GM19240 (cell line): Measurements from ENCODE around the gene PROB1.

Source experiments
- DNase-seq: peaks from one replicate; pipeline ENCODE4 v3.0.0; 2011; ENCODE audit warnings: low spot score; ENCODE audit not compliant: insufficient read length

PROB1 gene

GRCh38 chr5:139343476-139343875 lies 51.4 kb downstream of the PROB1 start:
- DNase-seq = no peak

DNA sequence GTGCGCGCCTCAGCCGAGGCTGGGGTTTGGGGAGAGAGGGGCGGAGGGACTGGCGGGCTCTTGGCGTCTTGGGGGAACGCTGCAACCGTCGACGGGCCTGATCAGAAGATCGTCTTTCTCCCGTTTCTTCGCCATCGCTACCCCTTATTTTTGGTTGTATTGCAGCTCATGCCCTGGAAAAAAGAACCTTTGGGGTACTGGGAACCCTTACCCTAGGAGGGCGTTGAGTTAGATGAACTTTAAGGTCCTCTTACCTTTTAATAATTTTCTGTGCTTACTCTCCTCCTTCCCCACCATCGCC lies 52.5 kb downstream of the PROB1 start:
- peak; percentile 67 for DNase-seq

DNA sequence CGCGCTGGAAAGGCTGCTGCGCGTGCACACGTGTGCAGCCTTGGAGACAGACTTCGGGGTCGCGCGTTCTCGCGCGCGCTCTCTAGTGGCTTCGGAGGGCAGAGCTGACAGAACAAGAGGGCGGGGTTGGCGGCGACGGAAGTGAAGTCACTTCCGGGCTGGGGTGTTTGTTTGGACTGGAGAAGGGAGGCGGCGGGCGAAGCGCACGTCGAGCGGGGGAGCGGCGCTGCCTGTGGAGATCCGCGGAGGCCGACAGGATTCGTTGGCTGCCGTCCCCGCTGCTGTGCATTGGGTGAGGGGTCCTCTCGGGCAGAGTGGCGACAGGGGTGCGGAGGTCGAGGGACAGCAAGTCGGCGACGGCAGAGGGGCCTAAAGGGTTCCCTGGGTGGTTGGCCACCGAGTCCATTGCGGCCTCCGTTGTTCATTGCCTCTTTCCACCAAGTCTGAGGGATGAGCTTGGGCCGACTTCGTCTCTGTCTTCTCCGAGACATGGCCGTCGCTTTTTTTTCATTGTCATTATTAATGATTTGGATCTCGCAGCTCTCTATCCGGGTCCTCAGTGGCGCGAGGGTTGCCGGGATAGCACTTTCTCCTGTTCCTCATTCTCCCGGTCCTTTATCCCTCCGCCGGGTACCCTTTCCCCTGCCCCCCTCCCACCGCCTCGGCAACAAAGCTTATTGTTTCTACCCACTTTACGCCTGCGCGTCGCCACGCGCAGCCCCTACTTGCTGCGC lies 53.0 kb downstream of the PROB1 start, which contains the start of gene PAIP2:
Gene PAIP2, plus strand, starts transcription at position 166 of the 734 bp plus-strand sequence. CDS start 21,931 bp downstream, outside the sequence.
- peak; percentile 84 for DNase-seq

GRCh38 chr5:139341187-139341688 lies 53.7 kb downstream of the PROB1 start:
- no peak for DNase-seq
